ENCODE results near the gene C14orf132. TPM values are rescaled to one million over a fixed set of nuclear protein-coding genes. Genes with fewer than 3 reads are reported as not detected.

The C14orf132 gene
- total RNA-seq, 4 donors from 2014 or later, result 7.8 to 16.9 (median 15.0) TPM

DNA sequence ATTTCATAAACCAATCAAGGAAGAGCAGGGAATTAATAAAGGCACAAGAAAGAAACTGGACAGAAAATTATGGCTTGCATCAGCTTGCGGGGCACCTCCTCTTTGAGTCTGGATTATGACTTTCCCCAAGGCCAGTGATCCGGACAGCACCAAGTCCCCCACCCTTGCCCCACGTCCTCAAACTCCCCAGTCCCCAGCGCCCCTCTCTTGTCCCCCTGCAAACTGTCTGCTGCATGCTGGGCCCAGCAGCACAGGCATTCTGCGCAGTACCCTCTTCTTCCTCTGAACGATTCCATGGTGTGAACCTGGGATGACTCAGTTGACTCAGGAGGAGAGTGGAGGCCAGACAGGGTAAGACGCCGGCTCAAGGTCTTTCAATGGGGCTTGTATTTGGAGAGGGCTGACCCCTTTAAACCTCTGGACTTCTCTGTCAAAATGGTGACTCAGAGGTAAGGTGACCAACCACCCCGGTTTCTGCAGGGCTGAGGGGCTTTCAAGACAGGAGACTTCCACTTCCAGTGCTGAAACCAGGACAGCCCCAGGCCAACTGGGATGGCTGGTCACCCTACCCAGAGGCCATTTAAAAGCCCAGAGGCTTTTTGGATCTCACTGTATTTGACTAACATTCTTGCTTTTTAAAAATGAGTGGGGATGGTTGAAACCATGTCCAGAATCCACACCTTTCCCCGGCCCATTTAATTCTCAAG lies 13.5 kb downstream of the C14orf132 start:
- Histone ChIP-seq H3K27ac (no peak overlapping the region), H3K4me1 (peaks cover 0 to 12% (median 0%) of the 10 kb centered on the region in 4 donors), H3K4me3 (no peak overlapping the region), H3K9me3 (peaks cover 0 to 3% (median 0%) of the 10 kb centered on the region in 4 donors), H3K36me3 (peaks cover 0 to 4% (median 0%) of the 10 kb centered on the region in 3 donors), H3K27me3 (no peaks in the 10 kb centered on the region)
- WGBS, 2 donors, result 81 to 83% methylated on average over 10 of the region's 10 CpGs
- no peak for TF ChIP-seq EP300 (IDR thresholded peaks at IDR 0.05)
- TF ChIP-seq, protein P1, sequence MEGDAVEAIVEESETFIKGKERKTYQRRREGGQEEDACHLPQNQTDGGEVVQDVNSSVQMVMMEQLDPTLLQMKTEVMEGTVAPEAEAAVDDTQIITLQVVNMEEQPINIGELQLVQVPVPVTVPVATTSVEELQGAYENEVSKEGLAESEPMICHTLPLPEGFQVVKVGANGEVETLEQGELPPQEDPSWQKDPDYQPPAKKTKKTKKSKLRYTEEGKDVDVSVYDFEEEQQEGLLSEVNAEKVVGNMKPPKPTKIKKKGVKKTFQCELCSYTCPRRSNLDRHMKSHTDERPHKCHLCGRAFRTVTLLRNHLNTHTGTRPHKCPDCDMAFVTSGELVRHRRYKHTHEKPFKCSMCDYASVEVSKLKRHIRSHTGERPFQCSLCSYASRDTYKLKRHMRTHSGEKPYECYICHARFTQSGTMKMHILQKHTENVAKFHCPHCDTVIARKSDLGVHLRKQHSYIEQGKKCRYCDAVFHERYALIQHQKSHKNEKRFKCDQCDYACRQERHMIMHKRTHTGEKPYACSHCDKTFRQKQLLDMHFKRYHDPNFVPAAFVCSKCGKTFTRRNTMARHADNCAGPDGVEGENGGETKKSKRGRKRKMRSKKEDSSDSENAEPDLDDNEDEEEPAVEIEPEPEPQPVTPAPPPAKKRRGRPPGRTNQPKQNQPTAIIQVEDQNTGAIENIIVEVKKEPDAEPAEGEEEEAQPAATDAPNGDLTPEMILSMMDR (IDR thresholded peaks at IDR 0.05), result no peak
- TF ChIP-seq POLR2A (IDR thresholded peaks at IDR 0.05), result no peak
- DNase-seq (ENCODE audit: low spot score in 2 of 2), result no peak

DNA sequence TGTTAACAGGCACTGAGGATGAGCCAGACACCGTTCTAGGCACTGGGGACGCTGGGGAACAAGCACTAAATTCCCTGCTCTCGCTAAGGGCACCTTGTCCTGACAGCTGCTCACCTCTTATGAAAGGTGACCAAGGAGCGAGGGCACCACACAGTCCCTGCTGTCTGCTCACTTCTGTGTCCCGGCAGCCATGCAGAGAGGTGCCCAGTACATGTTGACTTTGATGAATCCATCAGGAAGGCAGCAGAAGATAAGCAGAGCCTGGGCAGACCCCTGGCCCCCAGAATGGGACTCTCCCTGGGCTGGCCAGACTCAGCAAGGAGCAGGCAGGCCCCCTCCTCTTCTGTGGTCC lies 14.1 kb downstream of the C14orf132 start:
- peaks cover 0 to 4% (median 0%) of the 10 kb centered on the region in 3 donors for H3K36me3 ChIP-seq
- DNase-seq (ENCODE audit: low spot score in 2 of 2), result no peak
- TF ChIP-seq, protein P1 (IDR thresholded peaks at IDR 0.05), result no peak
- TF ChIP-seq POLR2A (IDR thresholded peaks at IDR 0.05) (no peak), EP300 (IDR thresholded peaks at IDR 0.05) (no peak)
- H3K9me3 ChIP-seq, result peaks cover 0 to 3% (median 0%) of the 10 kb centered on the region in 4 donors
- H3K4me3 ChIP-seq, result no peak overlapping the region
- H3K27ac ChIP-seq, result peak overlapping the region in 2 of 4 donors; percentile 21 to 64
- H3K4me1 ChIP-seq, result peaks cover 0 to 12% (median 0%) of the 10 kb centered on the region in 4 donors
- H3K27me3 ChIP-seq, result no peaks in the 10 kb centered on the region
- WGBS, 2 donors, result 89 to 95% methylated on average over 5 of the region's 5 CpGs

DNA sequence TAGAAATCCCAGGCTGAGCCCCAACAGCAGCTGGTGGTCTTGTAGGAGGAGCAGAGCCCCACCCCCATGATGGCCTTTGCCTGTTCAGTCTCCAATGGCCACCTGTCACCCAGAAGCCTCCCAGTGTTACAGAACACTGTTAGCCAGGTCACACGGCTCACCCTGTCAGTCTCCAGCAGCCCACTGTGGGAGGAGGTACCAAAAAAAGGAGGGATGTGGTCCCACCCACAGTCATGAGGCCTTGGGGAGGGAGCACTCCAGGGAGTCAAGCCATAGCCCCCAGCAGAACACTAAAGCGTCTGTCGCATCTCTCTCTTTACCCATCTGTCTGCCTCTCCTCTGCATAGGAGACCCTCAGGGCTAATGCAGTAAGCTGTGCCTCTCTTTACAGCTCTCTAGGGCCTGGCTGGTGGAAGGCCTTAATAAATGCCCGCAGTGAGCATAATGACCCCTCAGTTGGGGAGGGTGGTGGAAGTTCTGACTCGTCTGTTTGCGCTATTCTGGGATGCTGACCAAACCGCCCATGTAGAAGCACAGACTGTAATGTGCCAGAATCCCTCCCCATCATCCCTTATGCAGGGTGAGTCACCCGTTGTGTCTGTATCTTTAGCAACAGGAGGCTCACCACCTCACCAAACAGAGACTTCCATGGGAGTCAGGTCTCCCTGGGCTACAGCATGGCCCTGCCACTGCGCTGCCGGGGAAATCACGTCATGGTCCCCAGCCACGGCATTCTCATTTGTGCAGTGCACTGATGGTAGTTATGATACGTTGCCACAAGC lies 14.6 kb downstream of the C14orf132 start:
- Histone ChIP-seq H3K4me1 (peaks cover 0 to 12% (median 0%) of the 10 kb centered on the region in 4 donors), H3K27ac (peak overlapping the region in 2 of 4 donors; percentile 21 to 64), H3K27me3 (no peaks in the 10 kb centered on the region), H3K36me3 (peaks cover 0 to 4% (median 0%) of the 10 kb centered on the region in 3 donors), H3K4me3 (no peak overlapping the region), H3K9me3 (peaks cover 0 to under 1% (median 0%) of the 10 kb centered on the region in 4 donors)
- 60 to 69% methylated on average over 12 to 13 of the region's 13 CpGs for WGBS, 2 donors
- peak in 1 of 2 donors; percentile 52 for DNase-seq (ENCODE audit: low spot score in 2 of 2)
- TF ChIP-seq, protein P1 (IDR thresholded peaks at IDR 0.05), result no peak
- TF ChIP-seq EP300 (IDR thresholded peaks at IDR 0.05), result no peak
- TF ChIP-seq POLR2A (IDR thresholded peaks at IDR 0.05), result no peak

DNA sequence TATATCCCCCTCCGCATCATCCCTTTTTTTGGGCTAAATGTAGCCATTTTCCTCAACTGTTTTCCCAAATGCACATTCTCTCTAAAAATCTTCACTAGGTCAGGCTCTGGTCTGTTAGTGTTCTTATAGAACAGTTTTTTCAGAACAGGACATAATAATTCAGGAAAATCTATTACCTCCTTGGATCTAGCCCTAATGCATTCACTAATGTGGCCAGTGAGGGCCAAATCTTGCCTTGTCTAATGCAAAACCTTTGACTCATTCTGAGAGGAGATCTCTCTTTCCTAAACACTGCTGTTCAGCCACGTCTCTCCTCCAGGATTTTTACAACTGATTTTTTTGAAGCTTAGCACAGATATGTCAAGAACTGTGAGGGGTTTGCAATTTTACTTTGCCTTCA lies 15.5 kb downstream of the C14orf132 start:
- no peak for DNase-seq (ENCODE audit: low spot score in 2 of 2)
- no peak for TF ChIP-seq EP300 (IDR thresholded peaks at IDR 0.05)
- no peak for TF ChIP-seq POLR2A (IDR thresholded peaks at IDR 0.05)
- TF ChIP-seq, protein P1 (IDR thresholded peaks at IDR 0.05), result no peak
- 75 to 80% methylated on average over 2 of the region's 2 CpGs for WGBS, 2 donors
- H3K36me3 ChIP-seq, result peaks cover 0 to 4% (median 0%) of the 10 kb centered on the region in 3 donors
- H3K9me3 ChIP-seq, result no peaks in the 10 kb centered on the region
- H3K4me3 ChIP-seq, result no peak overlapping the region
- peaks cover 0 to 12% (median 0%) of the 10 kb centered on the region in 4 donors for H3K4me1 ChIP-seq
- H3K27me3 ChIP-seq, result no peaks in the 10 kb centered on the region
- no peak overlapping the region for H3K27ac ChIP-seq
